GM18502 (cell line): ENCODE data around the gene CDC34.
"Not testable (repeated sequence)": the region's sequence is repeated elsewhere in the genome, so short reads cannot be mapped to it uniquely, and the experiment has no call there.

Source experiments
- ATAC-seq: cut with Tn5 transposase; IDR thresholded peaks from one replicate; pipeline ENCODE4 v1.9.1; 2021; ENCODE audit warnings: mild to moderate bottlenecking; ENCODE audit not compliant: unreplicated experiment, poor library complexity

CDC34 gene

GRCh38 chr19:582497-583197, 51.1 kb downstream of the CDC34 start:
- ATAC-seq, result no peak

GRCh38 chr19:583198-583967, 51.8 kb downstream of the CDC34 start:
- no peak for ATAC-seq

GRCh38 chr19:583968-584239, 52.3 kb downstream of the CDC34 start:
- no peak for ATAC-seq

- no peak for ATAC-seq
Measured at GRCh38 chr19:584240-585001, 52.9 kb downstream of the CDC34 start.

- ATAC-seq, result not testable (repeated sequence)
Measured at GRCh38 chr19:585146-585545, 53.6 kb downstream of the CDC34 start.

GRCh38 chr19:585551-586110, 54.1 kb downstream of the CDC34 start:
- ATAC-seq, result no peak

- ATAC-seq, result no peak
Measured at GRCh38 chr19:588093-588740, 56.7 kb downstream of the CDC34 start.

GRCh38 chr19:588741-589692, 57.5 kb downstream of the CDC34 start:
- no peak for ATAC-seq

GRCh38 chr19:589693-590395, 58.3 kb downstream of the CDC34 start, which contains the start of gene HCN2:
HCN2 (plus strand) TSS chr19:589881; CDS start chr19:589946, 65 bp downstream.
- ATAC-seq, result no peak

GRCh38 chr19:590396-590745, 58.8 kb downstream of the CDC34 start:
- ATAC-seq, result no peak

- no peak for ATAC-seq
Measured at GRCh38 chr19:590750-591098, 59.2 kb downstream of the CDC34 start.

- no peak for ATAC-seq
Measured at GRCh38 chr19:591099-591958, 59.8 kb downstream of the CDC34 start.
